GM12891 (cell line): Measurements from ENCODE around the gene PRKN.

Source experiments
- POLR2A ChIP-seq: IDR thresholded peaks from 2 replicates; pipeline ENCODE4 v1.6.1; 2011; ENCODE audit warnings: low read depth, low read length, control low read depth
- POLR2AphosphoS5 ChIP-seq: IDR thresholded peaks from 2 replicates; pipeline ENCODE4 v1.6.1; 2011; ENCODE audit warnings: low read depth, low read length, control low read depth
- POU2F2 ChIP-seq: IDR thresholded peaks from 2 replicates; pipeline ENCODE4 v1.6.1; 2011; ENCODE audit warnings: low read depth, mild to moderate bottlenecking, control low read depth, low read length, moderate library complexity

DNA sequence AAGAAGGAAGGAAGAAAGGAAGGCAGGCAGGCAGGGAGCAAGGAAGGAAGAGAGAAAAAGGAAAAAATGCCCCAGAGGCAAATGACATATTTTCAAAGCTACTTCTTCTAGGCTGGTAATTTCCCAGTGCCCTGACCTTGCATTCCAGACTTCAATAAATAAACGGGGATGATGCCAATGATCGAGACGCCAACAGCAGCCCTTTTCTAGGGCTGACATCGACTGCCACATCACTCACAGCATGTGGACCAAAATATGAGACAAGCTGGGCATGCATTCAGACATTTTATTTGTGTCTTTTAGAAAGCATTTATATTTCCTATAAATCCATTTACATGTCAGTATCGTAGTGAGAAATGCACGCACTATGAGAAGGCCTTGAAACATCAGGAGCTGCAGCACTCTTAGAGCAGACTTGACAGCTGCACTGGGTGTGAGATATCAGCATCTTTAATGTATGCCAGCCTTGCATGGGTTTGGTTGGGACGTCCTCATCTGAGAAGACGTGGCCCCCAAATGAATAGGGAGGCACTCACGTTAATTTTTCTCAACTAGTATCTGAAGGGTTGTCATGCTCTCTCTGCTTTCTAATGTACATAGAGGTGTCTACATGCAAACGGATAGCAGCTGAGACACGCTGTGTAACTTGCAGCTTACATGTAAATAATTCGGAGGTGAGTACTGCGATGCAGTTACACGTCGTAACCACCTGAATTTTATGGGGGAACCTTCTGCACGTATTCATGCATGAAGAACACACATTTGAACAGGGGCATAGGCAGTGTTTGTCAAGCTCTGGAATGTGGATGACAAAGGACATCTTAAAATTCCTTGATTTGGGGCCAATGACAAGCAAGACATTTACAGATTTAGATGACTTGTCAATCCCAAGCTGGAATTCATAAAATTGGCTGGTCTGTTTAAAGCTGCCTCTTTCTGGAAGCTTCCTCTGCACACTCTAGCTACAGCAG, 1304.6 kb downstream of the PRKN start:
- TF ChIP-seq POLR2A = no peak
- no peak for TF ChIP-seq POLR2AphosphoS5
- no peak for TF ChIP-seq POU2F2
